HUDEP-2 (cell line): ENCODE results near the gene HHAT.

Source experiments
- DNase-seq, 76 experiments: peaks; one replicate each; lab custom pipeline; 2025; ENCODE audit not compliant: unreplicated experiment in 76 of 76; lab: John Stamatoyannopoulos, UW

Gene HHAT

DNA sequence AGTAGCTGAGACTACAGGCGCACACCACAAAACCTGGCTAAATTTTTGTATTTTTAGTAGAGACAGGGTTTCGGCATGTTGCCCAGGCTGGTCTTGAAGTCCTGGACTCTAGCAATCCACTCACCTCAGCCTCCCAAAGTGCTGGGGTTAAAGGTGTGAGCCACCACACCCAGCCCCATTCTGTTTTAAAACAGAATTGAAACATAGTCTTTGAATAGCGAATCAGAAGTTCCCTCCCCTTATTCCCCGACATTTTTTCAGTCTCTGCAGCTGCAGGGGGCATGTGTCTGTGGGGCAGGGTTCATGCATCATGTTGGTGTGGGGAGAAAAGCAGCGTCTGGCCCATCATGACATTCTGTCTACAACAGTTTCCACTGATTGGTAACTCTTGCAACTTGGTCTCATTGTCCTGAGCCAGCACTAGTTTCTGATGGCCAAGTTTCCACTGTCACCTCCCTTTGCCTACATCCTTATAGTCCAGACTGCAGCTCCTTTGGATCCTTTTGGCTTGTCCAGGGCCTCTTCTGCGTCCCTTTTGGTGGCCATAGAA lies 15.6 kb upstream of the HHAT start:
- DNase-seq: no peak

DNA sequence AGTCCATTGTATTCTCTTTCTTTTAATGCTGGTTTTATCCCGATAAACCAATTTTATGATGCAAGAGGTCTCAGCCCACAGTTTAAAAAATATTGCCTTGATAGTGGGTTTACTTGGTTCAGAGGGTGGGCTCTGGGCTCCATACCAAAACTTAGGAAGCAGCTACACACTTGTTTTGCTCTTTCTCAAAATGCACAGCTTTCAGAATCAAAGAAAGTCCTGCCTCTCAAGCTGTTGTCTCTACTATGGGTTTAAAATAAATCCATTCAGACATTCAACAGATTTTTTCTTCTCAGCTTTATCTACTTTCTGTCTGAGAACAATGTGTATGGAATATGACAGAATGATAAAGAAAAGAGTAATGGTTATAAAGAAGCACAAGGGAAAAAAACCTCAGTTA lies 14.8 kb upstream of the HHAT start:
- DNase-seq: no peak

DNA sequence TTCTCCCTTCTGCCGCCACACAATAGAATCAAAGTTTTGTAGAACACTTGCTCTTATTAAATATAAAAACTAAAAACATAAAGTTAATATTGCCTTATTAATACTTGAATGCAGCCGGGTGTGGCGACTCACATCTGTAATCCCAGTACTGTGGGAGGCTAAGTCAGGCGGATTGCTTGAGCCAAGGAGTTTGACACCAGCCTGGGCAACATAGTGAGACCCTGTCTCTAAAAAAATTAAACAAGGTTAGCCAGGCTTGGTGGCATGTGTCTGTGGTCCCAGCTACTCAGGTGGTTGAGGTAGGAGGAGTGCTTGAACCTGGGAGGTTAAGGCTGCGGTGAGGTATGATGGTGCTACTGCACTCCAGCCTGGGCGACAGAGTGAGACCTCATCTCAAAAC lies 13.2 kb upstream of the HHAT start:
- no peak for DNase-seq

DNA sequence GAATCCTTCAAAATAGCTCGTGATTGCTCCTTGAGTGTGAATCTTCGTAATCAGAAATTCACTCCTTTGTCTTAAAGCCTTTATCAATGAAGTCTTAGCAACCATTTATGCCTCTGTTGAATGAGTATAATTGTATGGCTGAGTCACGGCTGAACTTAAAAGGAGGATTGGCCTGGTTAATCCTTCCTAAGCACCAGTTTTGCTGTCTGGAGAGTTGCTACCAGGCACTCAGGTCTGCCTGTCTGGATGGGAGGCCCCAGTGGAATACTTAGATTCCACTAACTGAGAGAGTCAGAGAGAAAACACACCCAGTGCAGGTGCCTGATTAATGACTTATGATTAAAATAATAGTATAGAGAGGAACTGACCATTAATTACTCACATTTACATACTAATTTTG lies 7.6 kb upstream of the HHAT start:
- no peak for DNase-seq

GRCh38 chr1:210321552-210321951 lies 7.2 kb upstream of the HHAT start:
- no peak for DNase-seq

GRCh38 chr1:210323957-210324356 lies 4.7 kb upstream of the HHAT start:
- no peak for DNase-seq

GRCh38 chr1:210325026-210325670 lies 3.6 kb upstream of the HHAT start:
- DNase-seq: no peak

- DNase-seq: no peak
Measured at GRCh38 chr1:210328032-210328745, 513 bp upstream of the HHAT start.

DNA sequence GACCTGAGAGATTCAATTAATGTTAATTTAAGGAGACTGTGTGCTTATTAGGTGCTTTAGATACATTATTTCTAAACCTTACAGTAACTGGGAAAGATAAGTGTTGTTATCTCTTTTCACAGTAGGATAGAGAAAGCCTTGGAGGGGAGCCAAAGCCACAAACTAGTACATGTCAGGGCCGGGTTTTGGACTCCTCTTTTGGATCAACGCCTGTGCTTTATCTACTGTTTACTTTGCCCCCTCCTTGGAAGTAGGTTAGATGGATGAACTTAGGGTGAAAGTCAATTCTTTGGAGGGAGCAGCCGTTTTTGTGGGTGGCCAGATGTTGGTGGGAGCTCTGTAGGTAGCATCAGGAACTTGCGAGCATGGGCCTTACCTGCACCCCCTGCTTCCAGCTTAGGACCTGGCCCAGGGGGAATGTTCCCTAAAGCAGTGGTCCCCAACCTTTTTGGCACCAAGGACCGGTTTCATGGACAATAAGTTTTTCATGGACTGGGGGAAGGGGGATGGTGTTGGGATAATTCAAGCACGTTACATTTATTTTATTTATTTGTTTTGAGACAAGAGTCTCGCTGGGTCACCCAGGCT lies 1.7 kb downstream of the HHAT start:
- peak in 65 of 76 experiments; percentile 4 to 77 (median 42) for DNase-seq

DNA sequence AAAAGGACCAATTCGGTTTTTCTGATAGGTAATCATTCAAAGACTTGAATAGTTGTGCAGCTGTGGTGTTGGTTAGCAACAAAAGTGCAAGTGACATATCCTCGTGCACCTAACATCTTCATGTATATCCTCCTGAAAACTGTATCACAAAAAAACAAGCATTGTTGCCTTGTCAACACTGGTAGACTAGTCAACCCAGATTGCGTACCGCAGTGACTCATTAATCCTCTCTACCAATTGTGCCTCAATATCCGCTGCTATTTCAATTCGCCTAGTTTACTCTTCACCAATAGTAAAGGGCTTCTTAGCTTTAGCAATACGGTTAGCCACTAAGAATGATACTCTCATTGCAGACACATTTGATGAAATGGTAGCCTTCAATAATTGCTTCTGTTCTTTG lies 3.5 kb downstream of the HHAT start:
- no peak for DNase-seq

- DNase-seq: no peak
Measured at GRCh38 chr1:210332719-210333398, 4.2 kb downstream of the HHAT start.

DNA sequence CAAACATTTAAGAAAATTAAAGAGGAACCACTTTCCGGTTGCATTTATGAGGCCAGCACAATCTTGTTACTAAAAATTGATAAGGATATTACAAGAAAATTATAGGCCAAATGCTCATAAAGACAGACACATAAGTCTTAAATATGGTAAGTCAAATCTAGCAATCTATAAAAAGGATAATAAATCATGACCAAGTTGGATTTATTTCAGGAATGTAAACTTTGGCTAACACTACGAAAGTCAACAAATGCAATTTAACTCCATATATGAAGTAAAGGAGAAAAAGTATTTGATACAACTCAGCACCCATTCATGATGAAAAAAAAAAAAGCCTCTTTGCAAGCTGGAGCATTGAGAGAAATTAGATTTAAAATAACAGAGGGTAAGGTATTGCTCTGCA lies 6.3 kb downstream of the HHAT start:
- no peak for DNase-seq

- DNase-seq: no peak
Measured at GRCh38 chr1:210336362-210336761, 7.7 kb downstream of the HHAT start.

- no peak for DNase-seq
Measured at GRCh38 chr1:210339500-210339899, 10.8 kb downstream of the HHAT start.

- no peak for DNase-seq
Measured at GRCh38 chr1:210340311-210340710, 11.6 kb downstream of the HHAT start.

DNA sequence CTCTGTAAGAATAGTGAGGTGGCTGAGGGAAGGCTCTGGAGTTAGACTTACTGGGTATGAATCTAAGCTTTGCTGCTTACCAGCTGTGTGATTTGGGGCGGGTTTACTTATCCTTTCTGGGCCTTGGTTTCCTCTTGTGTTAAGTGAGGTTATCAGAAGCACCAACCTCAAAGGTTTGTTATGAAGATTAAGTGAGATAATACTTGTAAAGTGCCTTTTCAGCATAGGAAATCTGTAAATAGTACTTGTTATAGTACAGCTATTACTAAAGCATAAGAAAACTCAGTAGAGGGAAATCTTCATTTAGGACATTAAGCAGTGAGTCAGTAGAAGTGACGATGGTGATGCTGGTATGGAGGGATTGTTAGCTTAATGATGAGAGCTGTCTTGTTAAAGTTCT lies 12.1 kb downstream of the HHAT start:
- no peak for DNase-seq

GRCh38 chr1:210342986-210343780 lies 14.5 kb downstream of the HHAT start:
- DNase-seq: no peak

DNA sequence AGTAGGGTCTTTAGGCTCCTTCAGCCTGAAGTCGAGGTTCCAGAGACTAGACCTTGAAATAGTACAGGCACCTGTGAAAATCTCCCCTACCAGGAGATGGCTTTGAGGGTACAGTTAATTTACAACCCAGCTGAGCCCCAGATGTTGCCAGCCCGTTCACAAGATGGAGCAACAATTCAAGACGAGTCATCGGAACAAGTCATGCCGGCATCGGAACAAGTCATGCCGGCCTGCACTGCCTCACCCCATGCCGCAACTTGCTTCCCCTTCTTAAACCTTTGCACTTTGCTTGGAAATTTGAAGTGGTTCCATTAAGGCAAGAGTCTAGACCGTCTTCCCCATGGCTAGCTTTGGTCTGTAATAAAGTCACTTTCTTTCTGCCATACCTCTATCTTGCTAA lies 16.0 kb downstream of the HHAT start:
- DNase-seq: no peak

DNA sequence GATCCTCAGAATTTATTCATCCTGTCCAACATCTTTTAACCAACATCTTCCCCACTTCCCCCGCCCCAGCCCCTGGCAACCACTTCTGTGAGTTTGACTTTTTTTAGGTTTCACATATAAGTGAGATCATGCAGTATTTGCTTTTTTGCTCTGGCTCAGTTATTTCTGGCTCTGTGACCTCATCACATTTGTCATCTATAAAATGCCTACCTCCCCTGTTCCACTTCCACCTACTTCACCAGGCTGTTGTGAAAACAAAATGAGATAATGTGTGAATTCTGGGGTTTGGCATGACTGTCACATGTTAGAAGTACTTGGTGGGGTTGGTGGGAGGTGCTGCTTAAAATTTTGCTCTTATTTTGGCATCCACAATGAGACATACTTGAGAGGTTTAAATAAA lies 18.4 kb downstream of the HHAT start:
- no peak for DNase-seq

DNA sequence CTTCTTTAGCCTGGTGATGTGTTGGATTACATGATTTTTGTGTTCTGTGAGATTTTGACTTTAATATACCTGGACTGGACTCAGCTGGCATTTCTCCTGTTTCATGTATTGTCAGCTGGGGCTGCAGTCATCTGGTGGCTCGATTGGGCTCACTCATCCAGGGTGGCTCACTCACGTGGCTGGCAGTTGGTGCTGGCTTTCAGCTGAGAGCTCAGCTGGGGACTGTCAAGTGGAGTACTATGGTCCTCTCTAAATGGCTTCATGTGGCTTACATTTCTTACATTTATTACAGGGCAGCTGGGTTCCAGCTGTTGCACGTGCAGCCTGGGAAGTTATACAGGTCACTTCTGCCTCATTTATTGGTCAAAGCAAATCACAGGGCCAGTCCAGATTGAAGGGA lies 22.8 kb downstream of the HHAT start:
- DNase-seq: no peak

GRCh38 chr1:210352575-210352974 lies 23.9 kb downstream of the HHAT start:
- DNase-seq: no peak
